Activated naive CD4-positive, alpha-beta T cell treated with anti-CD3 and anti-CD28 coated beads, Interleukin-2, amount 10 ng/mL, durations not matched to agents 7 days and 5 days (primary cell): ENCODE data around the gene CTSO.
"Not testable (repeated sequence)": the region's sequence is repeated elsewhere in the genome, so short reads cannot be mapped to it uniquely, and the experiment has no call there.

Source experiments
- CTCF ChIA-PET: fragments of 350-600 bp; sonication (Branson Sonifier 250); formaldehyde crosslinking; loops from one replicate; lab custom pipeline; 2021; ENCODE audit warnings: antibody characterized with exemption; lab: Charles Lee
- DNase-seq: peaks from one replicate; pipeline ENCODE4 v3.0.0-alpha.2; 2020
- H3K27ac Mint-ChIP-seq: one replicate; pipeline ENCODE4 v1.8.0; 2021; ENCODE audit warnings: mild to moderate bottlenecking, moderate library complexity, mixed read lengths
- H3K27me3 Mint-ChIP-seq: one replicate; pipeline ENCODE4 v1.8.0; 2021; ENCODE audit warnings: mild to moderate bottlenecking, mixed read lengths
- H3K36me3 Mint-ChIP-seq: one replicate; pipeline ENCODE4 v1.8.0; 2021; ENCODE audit warnings: mixed read lengths
- H3K4me1 Mint-ChIP-seq: one replicate; pipeline ENCODE4 v1.8.0; 2021; ENCODE audit warnings: mixed read lengths
- H3K4me3 Mint-ChIP-seq: one replicate; pipeline ENCODE4 v1.8.0; 2021; ENCODE audit warnings: mild to moderate bottlenecking, moderate library complexity, mixed read lengths
- H3K9me3 Mint-ChIP-seq: one replicate; pipeline ENCODE4 v1.8.0; 2021; ENCODE audit warnings: mixed read lengths

CTSO gene

GRCh38 chr4:155907556-155907955 lies 46.1 kb downstream of the CTSO start:
- Mint-ChIP-seq H3K9me3 (no peaks in the 10 kb centered on the region), H3K36me3 (no peaks in the 10 kb centered on the region), H3K27ac (no peak overlapping the region), H3K27me3 (peaks cover 4% of the 10 kb centered on the region), H3K4me1 (peaks cover 6% of the 10 kb centered on the region), H3K4me3 (no peak overlapping the region)
- CTCF ChIA-PET, result no interaction called here
- DNase-seq, result no peak

GRCh38 chr4:155906554-155907247 lies 47.0 kb downstream of the CTSO start:
- no peak overlapping the region for H3K4me3 Mint-ChIP-seq
- H3K9me3 Mint-ChIP-seq, result no peaks in the 10 kb centered on the region
- peaks cover 4% of the 10 kb centered on the region for H3K27me3 Mint-ChIP-seq
- no peak overlapping the region for H3K27ac Mint-ChIP-seq
- H3K4me1 Mint-ChIP-seq, result no peaks in the 10 kb centered on the region
- H3K36me3 Mint-ChIP-seq, result no peaks in the 10 kb centered on the region
- CTCF ChIA-PET, result no interaction called here
- no peak for DNase-seq

GRCh38 chr4:155904331-155904730 lies 49.3 kb downstream of the CTSO start:
- no peak overlapping the region for H3K27ac Mint-ChIP-seq
- H3K27me3 Mint-ChIP-seq, result peaks cover 4% of the 10 kb centered on the region
- no peaks in the 10 kb centered on the region for H3K9me3 Mint-ChIP-seq
- H3K4me1 Mint-ChIP-seq, result no peaks in the 10 kb centered on the region
- no peak overlapping the region for H3K4me3 Mint-ChIP-seq
- CTCF ChIA-PET, result no interaction called here
- no peaks in the 10 kb centered on the region for H3K36me3 Mint-ChIP-seq
- DNase-seq, result no peak

GRCh38 chr4:155903453-155903852 lies 50.2 kb downstream of the CTSO start, which contains the start of gene TDO2:
Gene TDO2 (plus strand): TSS chr4:155903696. CDS start chr4:155903759, 63 bp downstream.
- H3K9me3 Mint-ChIP-seq, result no peaks in the 10 kb centered on the region
- H3K27ac Mint-ChIP-seq, result no peak within 1 kb of the TSS
- no peak within 1 kb of the TSS for H3K4me3 Mint-ChIP-seq
- H3K36me3 Mint-ChIP-seq, result no peaks in the 10 kb centered on the region
- CTCF ChIA-PET, result no interaction called here
- no peak for DNase-seq
- no peaks in the 10 kb centered on the region for H3K4me1 Mint-ChIP-seq
- peaks cover 4% of the 10 kb centered on the region for H3K27me3 Mint-ChIP-seq

GRCh38 chr4:155901013-155901412 lies 52.7 kb downstream of the CTSO start:
- no peaks in the 10 kb centered on the region for H3K9me3 Mint-ChIP-seq
- H3K27ac Mint-ChIP-seq, result no peak overlapping the region
- CTCF ChIA-PET, result no interaction called here
- no peaks in the 10 kb centered on the region for H3K27me3 Mint-ChIP-seq
- H3K36me3 Mint-ChIP-seq, result no peaks in the 10 kb centered on the region
- DNase-seq, result no peak
- H3K4me1 Mint-ChIP-seq, result no peaks in the 10 kb centered on the region
- H3K4me3 Mint-ChIP-seq, result no peak overlapping the region

- no peaks in the 10 kb centered on the region for H3K27me3 Mint-ChIP-seq
- no peak overlapping the region for H3K27ac Mint-ChIP-seq
- H3K9me3 Mint-ChIP-seq, result no peaks in the 10 kb centered on the region
- H3K4me1 Mint-ChIP-seq, result no peaks in the 10 kb centered on the region
- CTCF ChIA-PET, result no interaction called here
- no peaks in the 10 kb centered on the region for H3K36me3 Mint-ChIP-seq
- no peak for DNase-seq
- H3K4me3 Mint-ChIP-seq, result no peak overlapping the region
Observed at GRCh38 chr4:155900381-155900780, 53.3 kb downstream of the CTSO start.

GRCh38 chr4:155899891-155900290 lies 53.8 kb downstream of the CTSO start:
- H3K27ac Mint-ChIP-seq, result no peak overlapping the region
- H3K4me1 Mint-ChIP-seq, result no peaks in the 10 kb centered on the region
- no peak overlapping the region for H3K4me3 Mint-ChIP-seq
- no peak for DNase-seq
- H3K36me3 Mint-ChIP-seq, result no peaks in the 10 kb centered on the region
- no peaks in the 10 kb centered on the region for H3K27me3 Mint-ChIP-seq
- CTCF ChIA-PET, result no interaction called here
- H3K9me3 Mint-ChIP-seq, result no peaks in the 10 kb centered on the region

GRCh38 chr4:155898371-155898770 lies 55.3 kb downstream of the CTSO start:
- CTCF ChIA-PET, DNase-seq: not testable (repeated sequence)

GRCh38 chr4:155891058-155891457 lies 62.6 kb downstream of the CTSO start:
- no peaks in the 10 kb centered on the region for H3K36me3 Mint-ChIP-seq
- DNase-seq, result no peak
- H3K9me3 Mint-ChIP-seq, result no peaks in the 10 kb centered on the region
- no peaks in the 10 kb centered on the region for H3K27me3 Mint-ChIP-seq
- H3K4me1 Mint-ChIP-seq, result no peaks in the 10 kb centered on the region
- H3K27ac Mint-ChIP-seq, result no peak overlapping the region
- H3K4me3 Mint-ChIP-seq, result no peak overlapping the region
- CTCF ChIA-PET, result no interaction called here

More at GRCh38 chr4:155898371-155898770, 55.3 kb downstream of the CTSO start:
- not testable (repeated sequence) for H3K4me3 Mint-ChIP-seq, H3K9me3 Mint-ChIP-seq, H3K4me1 Mint-ChIP-seq, H3K36me3 Mint-ChIP-seq, H3K27me3 Mint-ChIP-seq, H3K27ac Mint-ChIP-seq

GRCh38 chr4:155889946-155890345 lies 63.7 kb downstream of the CTSO start:
- Mint-ChIP-seq H3K27ac (no peak overlapping the region), H3K36me3 (no peaks in the 10 kb centered on the region), H3K4me1 (no peaks in the 10 kb centered on the region), H3K9me3 (no peaks in the 10 kb centered on the region), H3K27me3 (no peaks in the 10 kb centered on the region), H3K4me3 (no peak overlapping the region)
- no peak for DNase-seq
- CTCF ChIA-PET, result interaction anchor here (0.8 kb wide), 1 partner anchor 63 kb away, joined by 3 read pairs; the partner anchor contains the start of gene CTSO

- no peak for DNase-seq
- no peaks in the 10 kb centered on the region for H3K4me1 Mint-ChIP-seq
- H3K27me3 Mint-ChIP-seq, result no peaks in the 10 kb centered on the region
- H3K4me3 Mint-ChIP-seq, result no peak overlapping the region
- H3K36me3 Mint-ChIP-seq, result no peaks in the 10 kb centered on the region
- no peak overlapping the region for H3K27ac Mint-ChIP-seq
- CTCF ChIA-PET, result no interaction called here
- H3K9me3 Mint-ChIP-seq, result no peaks in the 10 kb centered on the region
Observed at GRCh38 chr4:155889031-155889793, 64.5 kb downstream of the CTSO start.

GRCh38 chr4:155887847-155888570 lies 65.7 kb downstream of the CTSO start:
- CTCF ChIA-PET, result no interaction called here
- H3K36me3 Mint-ChIP-seq, result no peaks in the 10 kb centered on the region
- H3K27ac Mint-ChIP-seq, result no peak overlapping the region
- no peak overlapping the region for H3K4me3 Mint-ChIP-seq
- no peak for DNase-seq
- no peaks in the 10 kb centered on the region for H3K9me3 Mint-ChIP-seq
- no peaks in the 10 kb centered on the region for H3K4me1 Mint-ChIP-seq
- H3K27me3 Mint-ChIP-seq, result no peaks in the 10 kb centered on the region

- Mint-ChIP-seq H3K36me3 (no peaks in the 10 kb centered on the region), H3K27ac (no peak overlapping the region), H3K9me3 (no peaks in the 10 kb centered on the region), H3K4me3 (no peak overlapping the region), H3K27me3 (no peaks in the 10 kb centered on the region), H3K4me1 (no peaks in the 10 kb centered on the region)
- no peak for DNase-seq
- CTCF ChIA-PET, result no interaction called here
Observed at GRCh38 chr4:155887045-155887444, 66.6 kb downstream of the CTSO start.

GRCh38 chr4:155885666-155886065 lies 68.0 kb downstream of the CTSO start:
- no peak for DNase-seq
- Mint-ChIP-seq H3K4me3 (no peak overlapping the region), H3K36me3 (no peaks in the 10 kb centered on the region), H3K9me3 (no peaks in the 10 kb centered on the region), H3K27ac (no peak overlapping the region), H3K4me1 (no peaks in the 10 kb centered on the region), H3K27me3 (no peaks in the 10 kb centered on the region)
- CTCF ChIA-PET, result no interaction called here
